IPS DF 6.9 (cell line): ENCODE data around the gene PLIN4.
"Not testable (repeated sequence)": the region's sequence is repeated elsewhere in the genome, so short reads cannot be mapped to it uniquely, and the experiment has no call there.

Source experiments
- DNase-seq: peaks from one replicate; pipeline ENCODE4 v3.0.0-alpha.2; 2013; ENCODE audit warnings: low read depth, low spot score
- H3K27ac ChIP-seq: one replicate; pipeline ENCODE4 v1.5.1; 2013; ENCODE audit warnings: low read length, control low read depth
- H3K27me3 ChIP-seq: 2 replicates; pipeline ENCODE4 v1.6.1; 2013; ENCODE audit warnings: mild to moderate bottlenecking, low read length; ENCODE audit not compliant: control insufficient read depth, insufficient read depth
- H3K36me3 ChIP-seq: 2 replicates; pipeline ENCODE4 v1.6.1; 2013; ENCODE audit warnings: low read length; ENCODE audit not compliant: control insufficient read depth, insufficient read depth
- H3K4me1 ChIP-seq: 2 replicates; pipeline ENCODE4 v1.6.1; 2013; ENCODE audit warnings: low read length; ENCODE audit not compliant: control insufficient read depth, insufficient read depth
- H3K4me3 ChIP-seq: 2 replicates; pipeline ENCODE4 v1.5.1; 2013; ENCODE audit warnings: mild to moderate bottlenecking, low read length
- H3K9me3 ChIP-seq: 2 replicates; pipeline ENCODE4 v1.6.1; 2013; ENCODE audit warnings: low read length, inconsistent platforms; ENCODE audit not compliant: control insufficient read depth, insufficient read depth
- whole genome bisulfite sequencing: extraction: QIAGEN DNeasy Blood & Tissue Kit; methylation state at CpG from one replicate; pipeline ENCODE4 v1.1.7; 2013; ENCODE audit warnings: mixed read lengths, missing lambda C conversion rate; ENCODE audit not compliant: insufficient read length, insufficient coverage; 5-methylcytosine and 5-hydroxymethylcytosine counted together

Gene PLIN4

DNA sequence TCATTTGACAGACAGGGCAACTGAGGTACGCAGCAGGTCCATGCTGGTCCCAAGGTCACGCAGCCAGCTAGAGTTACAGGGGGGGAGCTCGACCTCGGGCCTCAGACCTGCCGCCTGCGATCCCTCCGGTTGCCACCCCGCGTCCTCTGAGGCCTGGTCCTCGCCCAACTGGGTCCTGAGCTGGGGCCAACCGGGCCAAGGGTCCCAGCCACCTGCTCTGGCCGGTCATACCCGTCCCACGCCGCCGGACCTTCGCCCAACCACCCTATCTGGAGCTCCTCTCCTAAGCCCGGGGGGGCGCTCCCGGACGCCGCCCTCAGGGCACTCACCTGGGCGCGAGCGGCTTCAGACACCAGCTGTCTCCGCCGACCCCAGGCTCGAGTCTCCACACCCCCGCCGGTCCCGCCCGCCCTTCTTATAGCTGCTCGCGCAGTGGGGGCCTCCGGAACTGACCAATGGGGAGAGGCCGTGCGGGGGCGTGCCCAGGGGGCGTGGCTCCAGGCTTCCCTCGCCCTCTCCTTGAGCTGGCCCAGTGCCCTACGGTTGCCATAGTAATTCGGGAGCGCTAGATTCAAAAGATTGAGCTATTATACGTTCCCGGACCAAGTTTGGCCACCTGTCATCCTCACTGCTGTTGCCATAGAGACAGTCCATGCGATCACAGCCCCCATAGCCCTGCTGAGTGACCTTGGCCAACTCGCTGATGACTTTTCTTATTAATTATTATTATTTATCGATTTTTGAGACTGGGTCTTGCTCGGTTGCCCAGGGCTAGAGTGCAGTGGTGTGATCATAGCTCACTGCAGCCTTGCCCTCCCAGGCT, 16.8 kb upstream of the PLIN4 start, which contains the start of gene PLIN5:
PLIN5 (minus strand) TSS at position 389 of the 823 bp plus-strand sequence. CDS start 1,150 bp downstream, outside the sequence.
- Histone ChIP-seq H3K27me3 (no peaks in the 10 kb centered on the region; the same call in 1 of the 2 replicates), H3K9me3 (no peaks in the 10 kb centered on the region), H3K27ac (no peak within 1 kb of the TSS), H3K4me3 (peak within 1 kb of the TSS; percentile 28; the same call in 1 of the 2 replicates), H3K36me3 (no peaks in the 10 kb centered on the region), H3K4me1 (peaks cover 3% of the 10 kb centered on the region; the same call in 1 of the 2 replicates)
- no peak for DNase-seq
- no CpG with 5 or more reads among the region's 49 CpGs for WGBS

DNA sequence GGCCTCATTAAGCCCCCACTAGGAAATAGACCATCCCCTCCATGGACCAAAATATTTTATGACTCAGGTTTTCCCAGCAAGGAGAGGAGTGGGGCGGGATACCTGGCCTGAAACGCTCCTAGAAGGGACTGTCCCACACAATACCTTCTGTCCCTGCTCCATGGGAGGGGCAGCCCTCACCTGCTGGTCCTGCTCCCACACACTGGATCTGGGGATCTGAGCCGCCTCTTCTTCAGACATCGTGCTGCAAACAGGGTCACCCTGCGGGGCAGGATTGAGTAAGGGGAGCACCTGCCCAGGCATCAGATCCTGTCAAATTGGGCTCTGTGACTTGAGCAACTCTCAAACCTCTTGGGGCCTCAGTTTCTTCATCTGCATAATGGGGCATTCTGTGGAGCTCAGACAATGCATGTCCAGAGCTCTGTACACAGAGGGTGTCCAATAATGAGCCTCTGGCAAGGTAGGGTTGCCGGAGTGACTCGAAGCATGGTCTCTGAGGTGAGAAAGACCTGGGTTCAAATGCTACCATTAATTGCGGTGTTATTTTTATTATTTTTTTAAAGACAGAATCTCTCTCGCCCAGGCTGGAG, 15.6 kb upstream of the PLIN4 start:
- no peak for DNase-seq
- peaks cover 3% of the 10 kb centered on the region; the same call in 1 of the 2 replicates for H3K4me1 ChIP-seq
- no peaks in the 10 kb centered on the region; the same call in 1 of the 2 replicates for H3K27me3 ChIP-seq
- H3K36me3 ChIP-seq, result no peaks in the 10 kb centered on the region
- no peaks in the 10 kb centered on the region for H3K9me3 ChIP-seq
- no peak overlapping the region for H3K27ac ChIP-seq
- no peak overlapping the region for H3K4me3 ChIP-seq
- no CpG with 5 or more reads among the region's 9 CpGs for WGBS

DNA sequence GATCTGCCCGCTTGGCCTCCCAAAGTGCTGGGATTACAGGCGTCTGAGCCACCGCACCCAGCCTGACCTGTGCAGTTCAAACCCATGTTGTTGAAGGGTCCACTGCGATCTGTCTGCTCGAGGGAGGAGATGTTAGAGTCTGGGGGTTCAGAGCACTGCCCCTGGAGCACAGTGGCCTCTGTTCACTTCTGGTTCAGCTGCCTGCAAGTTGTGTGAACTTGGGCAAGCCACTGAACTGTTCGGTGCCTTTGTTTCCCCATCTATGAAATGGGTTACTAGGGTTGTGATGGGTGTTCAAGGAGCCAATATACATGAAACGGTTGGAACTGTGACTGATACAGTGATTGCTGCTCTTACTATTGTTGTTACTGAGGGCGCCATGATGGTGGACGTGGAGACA, 15.0 kb upstream of the PLIN4 start:
- no peak overlapping the region for H3K27ac ChIP-seq
- H3K4me1 ChIP-seq, result peaks cover 3% of the 10 kb centered on the region; the same call in 1 of the 2 replicates
- no CpG with 5 or more reads among the region's 9 CpGs for WGBS
- no peaks in the 10 kb centered on the region; the same call in 1 of the 2 replicates for H3K27me3 ChIP-seq
- no peaks in the 10 kb centered on the region for H3K9me3 ChIP-seq
- DNase-seq, result no peak
- H3K36me3 ChIP-seq, result no peaks in the 10 kb centered on the region
- no peak overlapping the region for H3K4me3 ChIP-seq

DNA sequence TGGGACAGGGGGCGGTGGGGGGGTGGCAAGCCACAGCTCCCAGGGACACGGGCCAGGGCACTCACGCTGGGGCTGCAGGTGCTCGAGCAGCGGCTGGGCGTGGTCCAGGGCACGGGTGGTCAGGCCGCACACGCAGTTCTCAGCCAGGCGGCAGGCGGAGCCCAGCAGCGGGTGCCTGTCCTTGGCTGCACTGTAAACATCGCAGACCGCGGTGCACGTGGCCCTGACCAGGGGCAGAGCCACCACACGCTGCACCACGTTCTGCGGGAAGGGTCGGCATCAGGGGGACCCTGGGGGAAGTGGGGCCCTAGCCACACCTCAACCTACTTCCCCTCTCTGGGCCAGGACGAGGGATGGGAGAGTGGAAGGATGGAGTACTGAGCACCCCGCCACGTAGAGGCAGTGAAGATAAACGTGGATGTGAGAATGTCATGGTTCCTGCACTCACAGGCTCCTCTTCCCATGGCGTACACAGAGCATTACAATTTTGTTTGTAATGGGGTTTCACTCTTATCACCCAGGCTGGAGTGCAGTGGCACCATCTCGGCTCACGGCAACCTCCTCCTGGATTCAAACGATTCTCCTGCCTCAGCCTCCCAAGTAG, 13.4 kb upstream of the PLIN4 start:
- no peaks in the 10 kb centered on the region; the same call in 1 of the 2 replicates for H3K27me3 ChIP-seq
- no peaks in the 10 kb centered on the region for H3K9me3 ChIP-seq
- H3K4me3 ChIP-seq, result no peak overlapping the region
- no peak overlapping the region for H3K27ac ChIP-seq
- H3K36me3 ChIP-seq, result no peaks in the 10 kb centered on the region
- H3K4me1 ChIP-seq, result peaks cover 3% of the 10 kb centered on the region; the same call in 1 of the 2 replicates
- DNase-seq, result no peak
- WGBS, result no CpG with 5 or more reads among the region's 28 CpGs

DNA sequence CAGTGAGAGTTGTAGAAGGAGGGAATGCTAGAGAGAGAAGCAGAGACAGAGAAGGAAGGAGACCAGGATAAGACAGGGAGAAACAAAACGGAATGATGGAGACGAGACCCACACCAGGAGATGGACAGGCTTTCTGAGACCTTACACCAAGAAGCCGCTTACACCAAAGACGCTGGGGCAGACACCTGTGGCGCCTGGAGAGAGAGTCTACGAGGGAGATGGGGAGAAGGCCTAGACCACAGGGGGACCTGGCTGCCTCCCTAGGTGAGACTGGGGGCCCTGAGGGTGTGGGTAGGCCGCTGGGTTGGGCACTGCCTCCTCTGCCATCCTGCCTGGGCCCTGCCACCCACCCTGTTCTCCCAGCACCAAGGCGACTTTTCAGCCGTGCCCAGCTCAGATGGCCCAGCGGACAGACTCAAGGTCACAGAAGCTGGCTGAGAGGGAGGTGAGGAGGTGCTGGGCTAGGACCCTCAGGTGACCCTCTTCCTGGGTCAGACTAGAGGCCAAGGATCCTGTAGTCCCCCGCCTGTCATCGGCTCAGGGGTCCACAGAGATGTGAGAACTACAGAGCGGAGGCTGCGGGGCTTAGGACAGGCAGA, 11.7 kb upstream of the PLIN4 start:
- no peaks in the 10 kb centered on the region; the same call in 1 of the 2 replicates for H3K27me3 ChIP-seq
- H3K4me1 ChIP-seq, result peaks cover 3% of the 10 kb centered on the region; the same call in 1 of the 2 replicates
- H3K27ac ChIP-seq, result no peak overlapping the region
- no peak overlapping the region for H3K4me3 ChIP-seq
- no peak for DNase-seq
- no peaks in the 10 kb centered on the region for H3K36me3 ChIP-seq
- no peaks in the 10 kb centered on the region for H3K9me3 ChIP-seq
- WGBS, result no CpG with 5 or more reads among the region's 14 CpGs

DNA sequence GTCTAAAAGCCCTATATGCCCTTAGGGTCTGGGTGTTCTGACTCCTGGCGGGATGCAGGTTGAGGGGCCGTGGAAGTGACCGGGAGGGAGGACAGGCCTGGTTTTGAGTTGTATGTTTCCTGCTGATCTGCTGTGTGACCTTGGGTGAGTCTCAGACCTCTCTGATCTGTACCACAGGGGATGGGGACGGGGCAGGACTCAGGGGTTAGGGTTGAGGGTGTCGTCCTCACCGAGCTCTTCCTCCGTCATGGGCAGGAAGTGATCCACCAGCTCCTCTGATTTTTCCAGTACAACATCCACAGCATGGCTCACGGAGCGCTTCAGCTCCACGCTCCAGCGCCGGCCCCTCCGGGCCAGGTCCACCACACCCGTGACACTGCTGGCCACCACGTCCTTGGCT, 10.6 kb upstream of the PLIN4 start:
- no peak for DNase-seq
- no CpG with 5 or more reads among the region's 15 CpGs for WGBS
- Histone ChIP-seq H3K36me3 (peaks cover under 1% of the 10 kb centered on the region; the same call in 1 of the 2 replicates), H3K4me3 (no peak overlapping the region), H3K27ac (no peak overlapping the region), H3K9me3 (no peaks in the 10 kb centered on the region), H3K27me3 (no peaks in the 10 kb centered on the region; the same call in 1 of the 2 replicates), H3K4me1 (no peaks in the 10 kb centered on the region)

DNA sequence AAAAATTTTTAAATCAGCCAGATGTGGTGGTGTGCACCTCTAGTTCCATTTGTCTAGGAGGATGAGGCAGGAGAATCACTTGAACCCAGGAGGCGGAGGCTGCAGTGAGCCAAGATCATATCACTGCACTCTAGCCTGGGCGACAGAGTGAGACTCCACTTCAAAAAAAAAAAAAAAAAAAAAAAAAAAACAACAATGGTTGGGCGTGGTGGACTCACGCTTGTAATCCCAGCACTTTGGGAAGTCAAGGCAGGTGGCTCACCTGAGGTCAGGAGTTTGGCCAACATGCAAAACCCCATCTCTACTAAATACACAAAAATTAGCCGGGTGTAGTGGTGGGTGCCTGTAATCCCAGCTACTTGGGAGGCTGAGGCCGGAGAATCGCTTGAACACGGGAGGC, 9.1 kb upstream of the PLIN4 start:
- not testable (repeated sequence) for H3K27me3 ChIP-seq, DNase-seq, H3K9me3 ChIP-seq, H3K27ac ChIP-seq, H3K36me3 ChIP-seq, H3K4me1 ChIP-seq, H3K4me3 ChIP-seq
- WGBS, result no CpG with 5 or more reads among the region's 8 CpGs

DNA sequence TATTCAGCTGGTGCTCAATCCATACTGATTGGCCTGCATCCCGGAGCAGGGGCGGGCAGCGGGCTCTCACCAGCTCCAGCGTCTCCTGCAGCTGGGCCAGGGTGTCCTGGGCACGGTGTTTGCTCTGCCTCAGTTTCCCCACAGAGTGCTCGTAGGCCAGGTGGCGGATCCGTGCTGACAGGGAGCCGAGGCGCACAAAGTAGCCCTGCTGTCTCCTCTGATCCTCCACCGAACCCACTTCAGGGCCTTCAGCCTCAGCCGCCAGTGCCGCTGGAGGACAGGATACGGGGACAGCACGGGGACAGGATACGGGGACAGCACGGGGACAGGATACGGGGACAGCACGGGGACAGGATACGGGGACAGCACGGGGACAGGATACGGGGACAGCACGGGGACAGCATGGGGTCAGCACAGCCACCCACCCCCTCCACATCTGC, 7.3 kb upstream of the PLIN4 start:
- no peak for DNase-seq
- Histone ChIP-seq H3K27me3 (no peaks in the 10 kb centered on the region), H3K36me3 (peaks cover 2% of the 10 kb centered on the region; the same call in 1 of the 2 replicates), H3K27ac (no peak overlapping the region), H3K4me3 (no peak overlapping the region), H3K9me3 (no peaks in the 10 kb centered on the region), H3K4me1 (no peaks in the 10 kb centered on the region)
- no CpG with 5 or more reads among the region's 23 CpGs for WGBS

DNA sequence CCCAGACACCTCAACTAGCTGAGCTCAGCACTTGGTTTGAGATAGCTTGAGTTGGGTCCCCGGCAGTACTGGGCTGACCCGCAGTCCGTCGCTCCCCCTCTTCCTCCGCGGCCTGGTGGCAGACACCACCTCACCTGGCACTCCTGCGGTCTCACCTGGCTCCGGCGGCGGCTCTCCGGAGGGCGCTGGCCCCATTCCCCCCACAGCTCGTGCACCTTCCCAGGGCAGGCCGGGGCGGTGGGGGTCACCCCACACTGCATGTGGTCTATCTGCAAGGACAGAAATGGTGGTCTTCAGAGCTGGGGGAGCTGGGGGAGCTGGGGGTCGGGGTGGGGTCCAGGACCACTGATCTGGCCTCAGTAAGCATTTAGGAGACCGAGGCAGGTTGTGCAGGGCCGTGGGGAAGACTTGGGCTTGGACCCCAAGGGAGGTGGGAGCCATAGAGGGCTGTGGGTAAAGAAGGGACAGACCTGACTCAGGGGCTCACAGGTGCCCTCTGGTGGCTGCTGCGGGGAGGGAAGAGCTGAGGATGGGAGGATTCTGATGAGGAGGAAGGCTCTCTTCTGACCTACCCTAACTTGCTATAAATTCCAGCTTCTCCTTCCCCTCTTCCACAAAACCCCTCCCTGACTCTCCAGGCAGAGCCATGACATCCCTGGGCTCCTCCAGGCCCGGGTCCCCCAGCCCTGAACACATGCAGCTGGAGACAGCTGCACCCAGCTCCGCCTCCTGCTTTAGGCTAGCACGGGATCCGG, 6.7 kb upstream of the PLIN4 start:
- no peak overlapping the region for H3K27ac ChIP-seq
- WGBS, result no CpG with 5 or more reads among the region's 23 CpGs
- no peak overlapping the region for H3K4me3 ChIP-seq
- DNase-seq, result peak; percentile 48
- H3K36me3 ChIP-seq, result peaks cover 2% of the 10 kb centered on the region; the same call in 1 of the 2 replicates
- no peaks in the 10 kb centered on the region for H3K9me3 ChIP-seq
- no peaks in the 10 kb centered on the region for H3K27me3 ChIP-seq
- H3K4me1 ChIP-seq, result no peaks in the 10 kb centered on the region
